ENCODE results near the gene UBQLN3. TPM values are rescaled to one million over a fixed set of nuclear protein-coding genes. Genes with fewer than 3 reads are reported as not detected.

Gene UBQLN3
- total and polyA plus RNA-seq, 4 donors: 0.06 to 1.4 (median 0.28) TPM; not detected in 1

DNA sequence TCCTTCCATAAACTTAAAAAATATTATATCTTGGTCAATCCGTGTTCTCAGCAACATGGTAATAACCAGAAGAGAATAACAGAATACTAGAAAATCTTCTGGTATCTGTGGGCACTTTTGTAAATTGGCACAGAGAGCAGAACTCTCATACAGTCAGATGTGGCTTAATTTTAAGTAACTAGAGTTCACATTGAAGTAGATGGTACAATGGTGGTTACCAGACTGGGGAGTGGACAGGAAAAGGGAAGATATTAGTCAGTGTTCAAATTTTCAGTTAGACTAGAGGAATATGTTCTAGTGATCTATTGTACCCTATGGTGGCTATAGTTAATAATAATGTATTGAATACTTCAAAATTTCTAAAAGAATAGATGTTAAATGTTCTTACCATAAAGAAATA, 31.7 kb upstream of the UBQLN3 start:
- no peak for DNase-seq
- no peaks in the 10 kb centered on the region for H3K9me3 ChIP-seq (ENCODE audit: control insufficient read depth in 4 of 4, insufficient read depth in 3 of 4, low read length in 3 of 4)
- TF ChIP-seq, protein P1, sequence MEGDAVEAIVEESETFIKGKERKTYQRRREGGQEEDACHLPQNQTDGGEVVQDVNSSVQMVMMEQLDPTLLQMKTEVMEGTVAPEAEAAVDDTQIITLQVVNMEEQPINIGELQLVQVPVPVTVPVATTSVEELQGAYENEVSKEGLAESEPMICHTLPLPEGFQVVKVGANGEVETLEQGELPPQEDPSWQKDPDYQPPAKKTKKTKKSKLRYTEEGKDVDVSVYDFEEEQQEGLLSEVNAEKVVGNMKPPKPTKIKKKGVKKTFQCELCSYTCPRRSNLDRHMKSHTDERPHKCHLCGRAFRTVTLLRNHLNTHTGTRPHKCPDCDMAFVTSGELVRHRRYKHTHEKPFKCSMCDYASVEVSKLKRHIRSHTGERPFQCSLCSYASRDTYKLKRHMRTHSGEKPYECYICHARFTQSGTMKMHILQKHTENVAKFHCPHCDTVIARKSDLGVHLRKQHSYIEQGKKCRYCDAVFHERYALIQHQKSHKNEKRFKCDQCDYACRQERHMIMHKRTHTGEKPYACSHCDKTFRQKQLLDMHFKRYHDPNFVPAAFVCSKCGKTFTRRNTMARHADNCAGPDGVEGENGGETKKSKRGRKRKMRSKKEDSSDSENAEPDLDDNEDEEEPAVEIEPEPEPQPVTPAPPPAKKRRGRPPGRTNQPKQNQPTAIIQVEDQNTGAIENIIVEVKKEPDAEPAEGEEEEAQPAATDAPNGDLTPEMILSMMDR (IDR thresholded peaks at IDR 0.05; ENCODE audit: control extremely low read depth, extremely low read depth): no peak
- H3K27me3 ChIP-seq (ENCODE audit: control insufficient read depth in 3 of 3, insufficient read depth in 3 of 3, low read length in 2 of 3): no peaks in the 10 kb centered on the region
- H3K36me3 ChIP-seq (ENCODE audit: control insufficient read depth in 4 of 4, insufficient read depth in 4 of 4, low read length in 4 of 4): no peaks in the 10 kb centered on the region
- H3K4me3 ChIP-seq: no peak overlapping the region
- H3K4me1 ChIP-seq (ENCODE audit: control insufficient read depth in 5 of 5, insufficient read depth in 5 of 5, low read length in 5 of 5): no peaks in the 10 kb centered on the region
- H3K9ac ChIP-seq (ENCODE audit: insufficient read depth in 1 of 2, low read length in 2 of 2): no peak overlapping the region
- no peak for ATAC-seq (ENCODE audit: insufficient read depth, low FRiP score)
- 34 to 47% methylated on average over 1 of the region's 1 CpG for WGBS, 2 donors
- no peak overlapping the region for H3K27ac ChIP-seq (ENCODE audit: low read depth in 1 of 2, low read length in 1 of 2)

DNA sequence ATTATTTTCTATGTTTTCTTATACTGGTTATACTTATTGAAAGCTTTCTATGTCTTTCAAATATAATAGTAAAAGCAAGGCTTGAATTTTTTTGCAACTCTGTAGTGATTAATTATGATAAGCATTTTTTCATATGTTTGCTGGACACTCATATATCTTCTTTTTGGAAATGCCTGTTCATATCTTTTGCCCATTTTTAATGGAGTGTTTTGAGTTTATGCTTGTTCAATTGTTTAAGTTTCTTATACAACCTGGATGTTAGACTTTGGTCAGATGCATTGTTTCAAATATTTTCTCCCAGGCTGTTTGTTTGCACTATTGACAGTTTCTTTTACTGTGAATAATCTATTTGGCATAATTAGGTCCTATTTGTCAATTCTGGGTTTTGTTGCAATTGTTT, 26.7 kb upstream of the UBQLN3 start:
- no peaks in the 10 kb centered on the region for H3K9me3 ChIP-seq (ENCODE audit: control insufficient read depth in 4 of 4, insufficient read depth in 3 of 4, low read length in 3 of 4)
- TF ChIP-seq, protein P1 (IDR thresholded peaks at IDR 0.05; ENCODE audit: control extremely low read depth, extremely low read depth): no peak
- ATAC-seq (ENCODE audit: insufficient read depth, low FRiP score) (no peak), DNase-seq (no peak)
- H3K27me3 ChIP-seq (ENCODE audit: control insufficient read depth in 3 of 3, insufficient read depth in 3 of 3, low read length in 2 of 3): no peaks in the 10 kb centered on the region
- H3K27ac ChIP-seq (ENCODE audit: low read depth in 1 of 2, low read length in 1 of 2): no peak overlapping the region
- H3K4me1 ChIP-seq (ENCODE audit: control insufficient read depth in 5 of 5, insufficient read depth in 5 of 5, low read length in 5 of 5): no peaks in the 10 kb centered on the region
- H3K9ac ChIP-seq (ENCODE audit: insufficient read depth in 1 of 2, low read length in 2 of 2): no peak overlapping the region
- H3K4me3 ChIP-seq: no peak overlapping the region
- H3K36me3 ChIP-seq (ENCODE audit: control insufficient read depth in 4 of 4, insufficient read depth in 4 of 4, low read length in 4 of 4): no peaks in the 10 kb centered on the region

DNA sequence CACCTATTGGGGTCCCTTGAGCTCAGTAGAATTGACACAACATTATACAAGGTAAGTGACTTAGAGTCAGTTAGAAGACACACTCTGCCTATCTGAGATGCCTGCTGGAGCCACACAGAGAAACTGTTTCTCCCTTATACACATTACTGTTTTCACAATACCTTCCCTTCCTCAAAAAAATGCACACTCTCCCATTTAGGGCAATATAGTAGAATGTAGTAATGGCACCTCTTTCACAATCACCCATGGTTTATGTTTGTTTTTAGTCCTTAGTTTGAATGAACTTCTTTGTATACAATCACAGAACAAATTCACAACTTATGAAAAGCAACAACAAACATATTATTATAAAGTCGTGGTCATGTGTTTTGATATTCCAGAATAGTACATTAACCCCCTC, 24.3 kb upstream of the UBQLN3 start:
- no peaks in the 10 kb centered on the region for H3K9me3 ChIP-seq (ENCODE audit: control insufficient read depth in 4 of 4, insufficient read depth in 3 of 4, low read length in 3 of 4)
- ATAC-seq (ENCODE audit: insufficient read depth, low FRiP score) (no peak), DNase-seq (no peak)
- no peaks in the 10 kb centered on the region for H3K27me3 ChIP-seq (ENCODE audit: control insufficient read depth in 3 of 3, insufficient read depth in 3 of 3, low read length in 2 of 3)
- H3K27ac ChIP-seq (ENCODE audit: low read depth in 1 of 2, low read length in 1 of 2): no peak overlapping the region
- no peaks in the 10 kb centered on the region for H3K36me3 ChIP-seq (ENCODE audit: control insufficient read depth in 4 of 4, insufficient read depth in 4 of 4, low read length in 4 of 4)
- no peak overlapping the region for H3K9ac ChIP-seq (ENCODE audit: insufficient read depth in 1 of 2, low read length in 2 of 2)
- no peaks in the 10 kb centered on the region for H3K4me1 ChIP-seq (ENCODE audit: control insufficient read depth in 5 of 5, insufficient read depth in 5 of 5, low read length in 5 of 5)
- 73 to 90% methylated on average over 1 of the region's 1 CpG for whole genome bisulfite sequencing, 2 donors
- H3K4me3 ChIP-seq: no peak overlapping the region
- TF ChIP-seq, protein P1 (IDR thresholded peaks at IDR 0.05; ENCODE audit: control extremely low read depth, extremely low read depth): no peak

DNA sequence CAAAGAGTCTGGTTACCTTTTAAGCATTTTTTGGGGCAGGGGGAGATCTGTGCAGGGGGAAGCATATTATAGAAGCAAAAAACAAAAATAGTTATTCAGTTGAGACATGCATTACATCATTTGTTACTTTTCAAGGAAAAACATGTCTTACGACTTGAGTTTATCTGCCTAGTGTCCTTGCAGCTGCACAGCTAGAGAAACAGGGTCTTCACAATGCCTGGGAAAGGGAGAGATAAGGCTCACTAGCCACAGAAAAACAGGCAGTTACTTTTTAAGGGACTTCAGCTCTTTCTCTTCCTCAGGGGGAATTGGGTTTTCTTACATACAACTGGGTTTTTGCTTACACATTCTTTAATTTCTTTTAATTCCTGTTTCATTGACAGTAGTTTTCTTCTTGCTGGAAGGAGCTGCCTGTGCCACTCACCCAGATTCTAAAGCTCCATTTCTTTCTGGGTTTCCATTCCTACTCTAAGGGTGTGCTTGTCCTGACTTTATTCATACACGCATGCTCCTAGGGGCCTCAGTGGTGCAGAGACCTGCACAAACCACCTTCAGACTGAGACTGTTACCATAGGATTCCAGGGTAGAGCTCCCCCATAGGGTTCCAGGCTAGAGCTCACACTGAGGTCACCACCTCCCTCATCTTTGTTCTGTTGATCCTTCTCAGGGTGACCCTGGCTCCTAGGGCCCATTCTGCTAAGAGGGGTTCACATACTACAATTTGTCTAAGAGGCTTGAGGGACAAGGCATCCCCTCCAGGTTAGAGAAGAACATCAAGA, 21.5 kb upstream of the UBQLN3 start:
- H3K9me3 ChIP-seq (ENCODE audit: control insufficient read depth in 4 of 4, insufficient read depth in 3 of 4, low read length in 3 of 4): no peaks in the 10 kb centered on the region
- TF ChIP-seq, protein P1 (IDR thresholded peaks at IDR 0.05; ENCODE audit: control extremely low read depth, extremely low read depth): no peak
- no peak overlapping the region for H3K4me3 ChIP-seq
- no peaks in the 10 kb centered on the region for H3K4me1 ChIP-seq (ENCODE audit: control insufficient read depth in 5 of 5, insufficient read depth in 5 of 5, low read length in 5 of 5)
- no peak overlapping the region for H3K9ac ChIP-seq (ENCODE audit: insufficient read depth in 1 of 2, low read length in 2 of 2)
- no peak overlapping the region for H3K27ac ChIP-seq (ENCODE audit: low read depth in 1 of 2, low read length in 1 of 2)
- no peaks in the 10 kb centered on the region for H3K36me3 ChIP-seq (ENCODE audit: control insufficient read depth in 4 of 4, insufficient read depth in 4 of 4, low read length in 4 of 4)
- 77 to 87% methylated on average over 2 of the region's 2 CpGs for WGBS, 2 donors
- no peak for ATAC-seq (ENCODE audit: insufficient read depth, low FRiP score)
- no peaks in the 10 kb centered on the region for H3K27me3 ChIP-seq (ENCODE audit: control insufficient read depth in 3 of 3, insufficient read depth in 3 of 3, low read length in 2 of 3)
- no peak for DNase-seq

Measured in lung (tissue), 12 donors.